Ishikawa (cell line): ENCODE results near the gene SASH1.

Experiments
- CEBPB ChIP-seq: IDR thresholded peaks from 2 replicates; pipeline ENCODE4 v1.6.1; 2012
- CREB1 ChIP-seq: IDR thresholded peaks from 2 replicates; pipeline ENCODE4 v1.6.1; 2012; ENCODE audit warnings: low read depth
- EGR1 ChIP-seq: IDR thresholded peaks from 2 replicates; pipeline ENCODE4 v1.6.1; 2012
- EP300 ChIP-seq: IDR thresholded peaks from 2 replicates; pipeline ENCODE4 v1.6.1; 2012; ENCODE audit warnings: borderline replicate concordance
- MAX ChIP-seq: IDR thresholded peaks from 2 replicates; pipeline ENCODE4 v1.6.1; 2012
- NFIC ChIP-seq: IDR thresholded peaks from 2 replicates; pipeline ENCODE4 v1.6.1; 2012
- RAD21 ChIP-seq: IDR thresholded peaks from 2 replicates; pipeline ENCODE4 v1.6.1; 2012; ENCODE audit warnings: low read depth
- REST ChIP-seq: IDR thresholded peaks from 2 replicates; pipeline ENCODE4 v1.6.1; 2012; ENCODE audit warnings: low read depth, mild to moderate bottlenecking
- TAF1 ChIP-seq: IDR thresholded peaks from 2 replicates; pipeline ENCODE4 v1.6.1; 2012; ENCODE audit warnings: low read depth, mild to moderate bottlenecking
- TCF12 ChIP-seq: IDR thresholded peaks from 2 replicates; pipeline ENCODE4 v1.6.1; 2012; ENCODE audit warnings: low read depth
- TEAD4 ChIP-seq: IDR thresholded peaks from 2 replicates; pipeline ENCODE4 v1.6.1; 2012
- USF1 ChIP-seq: IDR thresholded peaks from 2 replicates; pipeline ENCODE4 v1.6.1; 2012
- YY1 ChIP-seq: IDR thresholded peaks from 2 replicates; pipeline ENCODE4 v1.6.1; 2012; ENCODE audit warnings: low read depth
- ZBTB7A ChIP-seq: IDR thresholded peaks from 2 replicates; pipeline ENCODE4 v1.6.1; 2012; ENCODE audit warnings: low read depth

- TF ChIP-seq TAF1 (no peak), REST (no peak), EGR1 (no peak), RAD21 (no peak), CEBPB (no peak), YY1 (no peak), EP300 (no peak), TCF12 (no peak), MAX (no peak), CREB1 (no peak), ZBTB7A (no peak), USF1 (no peak), TEAD4 (no peak), NFIC (no peak)
Observed at GRCh38 chr6:148398678-148399077, 56.0 kb downstream of the SASH1 start.
